SH-SY5Y (cell line): ENCODE measurements around the gene KIF26B.

ENCODE experiments used
- GATA2 ChIP-seq: IDR thresholded peaks from 2 replicates; pipeline ENCODE4 v1.6.1; 2011; ENCODE audit warnings: mild to moderate bottlenecking, low read depth, low read length
- GATA3 ChIP-seq: IDR thresholded peaks from 2 replicates; pipeline ENCODE4 v1.6.1; 2011; ENCODE audit warnings: low read depth, mild to moderate bottlenecking, low read length, moderate library complexity

GRCh38 chr1:245182028-245182427 is 27.2 kb downstream of the KIF26B start:
- TF ChIP-seq GATA2 = no peak
- no peak for TF ChIP-seq GATA3
